Fibroblast of lung (primary cell): ENCODE results near the gene RCOR3. TPM values are rescaled to one million over a fixed set of nuclear protein-coding genes. Genes with fewer than 3 reads are reported as not detected.
A peak's percentile ranks its signal among the peaks of the same experiment; 100 is the strongest.
"Not testable (repeated sequence)": the region's sequence is repeated elsewhere in the genome, so short reads cannot be mapped to it uniquely, and the experiment has no call there.

ENCODE experiments used
- DNase-seq, 2 donors: peaks; one replicate each; pipeline versions ENCODE4 v3.0.0 to v3.0.0-alpha.2; 2010; ENCODE audit warnings: low read depth in 2 of 2
- H2AFZ ChIP-seq: 2 replicates; pipeline ENCODE4 v1.5.1; 2012; ENCODE audit warnings: low read length, control low read depth, inconsistent platforms
- H3K27ac ChIP-seq: 2 replicates; pipeline ENCODE4 v1.5.1; 2011; ENCODE audit warnings: low read length, control low read depth; ENCODE audit not compliant: insufficient read depth
- H3K27me3 ChIP-seq: 2 replicates; pipeline ENCODE4 v1.5.1; 2011; ENCODE audit warnings: mild to moderate bottlenecking, low read length; ENCODE audit not compliant: control insufficient read depth, insufficient read depth
- H3K36me3 ChIP-seq: 2 replicates; pipeline ENCODE4 v1.5.1; 2011; ENCODE audit warnings: low read length; ENCODE audit not compliant: control insufficient read depth, insufficient read depth
- H3K4me1 ChIP-seq: 2 replicates; pipeline ENCODE4 v1.5.1; 2011; ENCODE audit warnings: low read length; ENCODE audit not compliant: control insufficient read depth, insufficient read depth; ENCODE audit errors: extremely low read depth
- H3K4me2 ChIP-seq: 2 replicates; pipeline ENCODE4 v1.5.1; 2011; ENCODE audit warnings: low read length, control low read depth; ENCODE audit not compliant: insufficient read depth; ENCODE audit errors: extremely low read depth
- H3K4me3 ChIP-seq, 4 experiments: fragments of 200-600 bp in 1 of 4; sonication (generic) in 1 of 4; replicated peaks in 1 of 4; 2 replicates each; pipeline ENCODE4 v1.5.1; 2011 to 2016; ENCODE audit warnings: low read length in 4 of 4, low read depth in 3 of 4, mild to moderate bottlenecking in 3 of 4, control low read depth in 2 of 4, inconsistent platforms in 1 of 4, mixed read lengths in 1 of 4; ENCODE audit not compliant: insufficient read depth in 1 of 4; ENCODE audit errors: control extremely low read depth in 1 of 4
- H3K79me2 ChIP-seq: 2 replicates; pipeline ENCODE4 v1.5.1; 2012; ENCODE audit warnings: mild to moderate bottlenecking, low read length, inconsistent platforms; ENCODE audit not compliant: control insufficient read depth, insufficient read depth
- H3K9ac ChIP-seq: 2 replicates; pipeline ENCODE4 v1.5.1; 2011; ENCODE audit warnings: mild to moderate bottlenecking, low read length, control low read depth; ENCODE audit not compliant: insufficient read depth
- H3K9me3 ChIP-seq: 2 replicates; pipeline ENCODE4 v1.5.1; 2012; ENCODE audit warnings: low read depth, low read length; ENCODE audit not compliant: control insufficient read depth, insufficient read depth
- H4K20me1 ChIP-seq: 2 replicates; pipeline ENCODE4 v1.5.1; 2011; ENCODE audit warnings: low read length; ENCODE audit not compliant: control insufficient read depth, insufficient read depth; ENCODE audit errors: extremely low read depth
- CTCF ChIP-seq, 2 donors: IDR thresholded peaks in 1 of 2; conservative IDR thresholded peaks in 1 of 2; 1 replicate in 1 of 2; 2 replicates in 1 of 2; pipeline ENCODE4 v1.5.1; 2011 to 2012; ENCODE audit warnings: low read length in 2 of 2, control low read depth in 1 of 2, inconsistent platforms in 1 of 2, low read depth in 1 of 2, mild to moderate bottlenecking in 1 of 2
- EZH2 ChIP-seq: IDR thresholded peaks from 2 replicates; pipeline ENCODE4 v1.5.1; 2012; ENCODE audit warnings: low read length, control low read depth, mild to moderate bottlenecking; ENCODE audit errors: missing control alignments
- polyA plus RNA-seq, 2 donors: library from polyadenylated mRNA; depleted of rRNA in 1 of 2; stranded (reverse) in 1 of 2; unstranded in 1 of 2; fragments of >200 nt; gene quantifications; 2 replicates each; pipeline ENCODE4 v1.2.1, GENCODE V29; 2011 to 2012; ENCODE audit warnings: missing spikeins in 1 of 2
- total RNA-seq: library from RNA; depleted of rRNA; stranded (reverse); fragments of >200 nt; gene quantifications from 2 replicates; pipeline ENCODE4 v1.2.1, GENCODE V29; 2014

The RCOR3 gene
- total and polyA plus RNA-seq, 2 donors (not counting 1 experiment from before 2014, with no cell fraction given) = 24.9 to 38.1 TPM

- H3K4me3 ChIP-seq = peak overlapping the region; percentile 85 to 93 (median 90)
- H3K27me3 ChIP-seq = no peaks in the 10 kb centered on the region
- peak overlapping the region; percentile 84 for H3K4me2 ChIP-seq
- TF ChIP-seq EZH2 = no peak
- no peak for TF ChIP-seq CTCF (conservative IDR thresholded peaks at IDR 0.05 in 1 of 2, IDR thresholded peaks at IDR 0.05 in 1 of 2; ENCODE audit: low read depth in 1 of 2, low read length in 2 of 2)
- DNase-seq = peak; percentile 73 to 79
- no peaks in the 10 kb centered on the region for H3K36me3 ChIP-seq
- peak overlapping the region; percentile 71 for H3K27ac ChIP-seq
- peak overlapping the region; percentile 78 for H2AFZ ChIP-seq
- H3K79me2 ChIP-seq = peaks cover 31% of the 10 kb centered on the region
- peak overlapping the region; percentile 71 for H3K9ac ChIP-seq
- peaks cover 6% of the 10 kb centered on the region for H3K4me1 ChIP-seq
- no peaks in the 10 kb centered on the region for H4K20me1 ChIP-seq
- H3K9me3 ChIP-seq = no peaks in the 10 kb centered on the region
Measured at GRCh38 chr1:211260141-211261107, 1.3 kb downstream of the RCOR3 start.

GRCh38 chr1:211261229-211261628 lies 2.1 kb downstream of the RCOR3 start:
- peak overlapping the region; percentile 85 to 93 (median 90) for H3K4me3 ChIP-seq
- no peaks in the 10 kb centered on the region for H3K9me3 ChIP-seq
- no peaks in the 10 kb centered on the region for H4K20me1 ChIP-seq
- H3K27me3 ChIP-seq = no peaks in the 10 kb centered on the region
- no peak overlapping the region for H3K27ac ChIP-seq
- no peaks in the 10 kb centered on the region for H3K36me3 ChIP-seq
- H3K79me2 ChIP-seq = peaks cover 31% of the 10 kb centered on the region
- no peak for TF ChIP-seq CTCF (conservative IDR thresholded peaks at IDR 0.05 in 1 of 2, IDR thresholded peaks at IDR 0.05 in 1 of 2; ENCODE audit: low read depth in 1 of 2, low read length in 2 of 2)
- TF ChIP-seq EZH2 = no peak
- peak overlapping the region; percentile 78 for H2AFZ ChIP-seq
- H3K9ac ChIP-seq = no peak overlapping the region
- H3K4me1 ChIP-seq = peaks cover 6% of the 10 kb centered on the region
- no peak for DNase-seq
- H3K4me2 ChIP-seq = peak overlapping the region; percentile 84

- H3K79me2 ChIP-seq = peaks cover 33% of the 10 kb centered on the region
- not testable (repeated sequence) for H3K9me3 ChIP-seq, H3K4me1 ChIP-seq, H3K36me3 ChIP-seq, H3K4me3 ChIP-seq, H3K4me2 ChIP-seq, H3K27ac ChIP-seq, H2AFZ ChIP-seq, H4K20me1 ChIP-seq, DNase-seq, H3K9ac ChIP-seq, H3K27me3 ChIP-seq
Measured at GRCh38 chr1:211263022-211263421, 3.9 kb downstream of the RCOR3 start.
